GM23338 (cell line): Measurements from ENCODE around the gene DOCK1. TPM values are rescaled to one million over a fixed set of nuclear protein-coding genes. Genes with fewer than 3 reads are reported as not detected.

Source experiments
- ATAC-seq: fragments of 200-7000 bp; cut with Tn5 transposase; 3 replicates; pipeline ENCODE4 v1.9.1; 2020
- DNase-seq: peaks from one replicate; pipeline ENCODE4 v3.0.0-alpha.2; 2015; ENCODE audit warnings: low spot score
- H2AFZ ChIP-seq: fragments of 200-600 bp; sonication (generic); 2 replicates; pipeline ENCODE4 v1.8.0; 2016; ENCODE audit warnings: antibody characterized with exemption, mild to moderate bottlenecking, moderate library complexity
- H3F3A ChIP-seq: fragments of 200-600 bp; sonication (generic); replicated peaks from 2 replicates; pipeline ENCODE4 v1.8.0; 2017; ENCODE audit warnings: antibody characterized with exemption, mixed run types, low read depth
- H3K27ac ChIP-seq: fragments of 200-600 bp; sonication (generic); 2 replicates; pipeline ENCODE4 v1.6.1; 2016; ENCODE audit warnings: low read depth
- H3K27me3 ChIP-seq: fragments of 200-600 bp; sonication (generic); 2 replicates; pipeline ENCODE4 v1.8.0; 2016; ENCODE audit warnings: mild to moderate bottlenecking, mixed run types, moderate library complexity; ENCODE audit not compliant: insufficient read depth
- H3K36me3 ChIP-seq: fragments of 200-600 bp; sonication (generic); 2 replicates; pipeline ENCODE4 v1.8.0; 2016; ENCODE audit warnings: mild to moderate bottlenecking; ENCODE audit not compliant: insufficient read depth
- H3K4me1 ChIP-seq: fragments of 200-600 bp; sonication (generic); 2 replicates; pipeline ENCODE4 v1.8.0; 2016; ENCODE audit warnings: mild to moderate bottlenecking, moderate library complexity; ENCODE audit not compliant: insufficient read depth
- H3K4me2 ChIP-seq: fragments of 200-600 bp; sonication (generic); 2 replicates; pipeline ENCODE4 v1.7.1; 2017; ENCODE audit warnings: mixed run types
- H3K4me3 ChIP-seq: fragments of 200-600 bp; sonication (generic); 2 replicates; pipeline ENCODE4 v1.6.1; 2016; ENCODE audit warnings: mixed run types
- H3K79me2 ChIP-seq: fragments of 200-600 bp; sonication (generic); replicated peaks from 2 replicates; pipeline ENCODE4 v1.8.0; 2017; ENCODE audit warnings: mild to moderate bottlenecking; ENCODE audit not compliant: insufficient read depth
- H3K9me2 ChIP-seq: fragments of 200-600 bp; sonication (generic); 2 replicates; pipeline ENCODE4 v1.8.0; 2017; ENCODE audit not compliant: insufficient read depth
- H4K20me1 ChIP-seq: fragments of 200-600 bp; sonication (generic); replicated peaks from 2 replicates; pipeline ENCODE4 v1.8.0; 2017; ENCODE audit warnings: mild to moderate bottlenecking; ENCODE audit not compliant: insufficient read depth
- H3K27ac Mint-ChIP-seq: 2 replicates; pipeline ENCODE4 v1.8.0; 2020; ENCODE audit warnings: inconsistent platforms, mild to moderate bottlenecking, moderate library complexity, mixed read lengths
- H3K27me3 Mint-ChIP-seq: 3 replicates; pipeline ENCODE4 v1.8.0; 2022; ENCODE audit warnings: low read depth, mild to moderate bottlenecking, moderate library complexity, mixed read lengths, inconsistent platforms; ENCODE audit not compliant: insufficient read depth, poor library complexity
- H3K36me3 Mint-ChIP-seq: 3 replicates; pipeline ENCODE4 v1.8.0; 2021; ENCODE audit warnings: low read depth, mild to moderate bottlenecking, inconsistent platforms, moderate library complexity, mixed read lengths
- H3K4me1 Mint-ChIP-seq: 3 replicates; pipeline ENCODE4 v1.8.0; 2020; ENCODE audit warnings: mild to moderate bottlenecking, inconsistent platforms, mixed read lengths
- H3K4me3 Mint-ChIP-seq: 3 replicates; pipeline ENCODE4 v1.8.0; 2021; ENCODE audit warnings: moderate library complexity, mild to moderate bottlenecking, inconsistent platforms, mixed read lengths
- H3K9me3 Mint-ChIP-seq: 3 replicates; pipeline ENCODE4 v1.8.0; 2020; ENCODE audit warnings: moderate library complexity, mild to moderate bottlenecking, inconsistent platforms, mixed read lengths
- CREB1 ChIP-seq: fragments of 250-450 bp; sonication (Bioruptor Pico); IDR thresholded peaks from 2 replicates; pipeline ENCODE4 v1.5.0; 2020; ENCODE audit warnings: low read depth, mild to moderate bottlenecking, moderate library complexity
- ETS1 ChIP-seq: IDR thresholded peaks from 2 replicates; pipeline ENCODE4 v1.6.1; 2016; ENCODE audit warnings: antibody characterized with exemption
- EZH2 ChIP-seq: fragments of 200-600 bp; sonication (generic); IDR thresholded peaks from one replicate; pipeline ENCODE4 v1.8.0; 2017; ENCODE audit warnings: antibody characterized with exemption, mild to moderate bottlenecking, low read depth; ENCODE audit not compliant: unreplicated experiment
- EZH2phosphoT487 ChIP-seq: fragments of 200-600 bp; sonication (generic); IDR thresholded peaks from one replicate; pipeline ENCODE4 v1.8.1; 2018; ENCODE audit warnings: antibody characterized with exemption; ENCODE audit not compliant: unreplicated experiment
- JUNB ChIP-seq: IDR thresholded peaks from one replicate; pipeline ENCODE4 v1.6.1; 2016; ENCODE audit warnings: antibody characterized with exemption; ENCODE audit not compliant: unreplicated experiment
- NANOG ChIP-seq: IDR thresholded peaks from 2 replicates; pipeline ENCODE4 v1.6.1; 2016; ENCODE audit warnings: antibody characterized with exemption, borderline replicate concordance
- POLR2AphosphoS5 ChIP-seq: IDR thresholded peaks from 2 replicates; pipeline ENCODE4 v1.6.1; 2016; ENCODE audit warnings: antibody characterized with exemption, low read depth
- REST ChIP-seq: IDR thresholded peaks from one replicate; pipeline ENCODE4 v1.6.1; 2018; ENCODE audit warnings: antibody characterized with exemption; ENCODE audit not compliant: unreplicated experiment
- STAT1 ChIP-seq: IDR thresholded peaks from one replicate; pipeline ENCODE4 v1.6.1; 2016; ENCODE audit warnings: antibody characterized with exemption; ENCODE audit not compliant: unreplicated experiment
- ZNF114 ChIP-seq: fragments of 250-450 bp; sonication (Bioruptor Pico); IDR thresholded peaks from 2 replicates; pipeline ENCODE4 v1.5.0; 2020; ENCODE audit warnings: mild to moderate bottlenecking, moderate library complexity
- ZNF331 ChIP-seq: fragments of 250-450 bp; sonication (Bioruptor Pico); IDR thresholded peaks from 2 replicates; pipeline ENCODE4 v1.5.0; 2020; ENCODE audit warnings: low read depth, mild to moderate bottlenecking, moderate library complexity
- ZNF462 ChIP-seq: fragments of 250-450 bp; sonication (Bioruptor Pico); IDR thresholded peaks from 2 replicates; pipeline ENCODE4 v1.5.0; 2020; ENCODE audit warnings: mild to moderate bottlenecking, moderate library complexity
- polyA plus RNA-seq: library from polyadenylated mRNA; unstranded; fragments of >200 nt; fragmentation: Nextera tagmentation; extraction: Ambion mirVana; gene quantifications from 2 replicates; pipeline ENCODE4 v1.2.1, GENCODE V29; 2016
- total RNA-seq: library from RNA; depleted of rRNA; stranded (reverse); fragments of >200 nt; shearing (Covaris generic); gene quantifications from 2 replicates; pipeline ENCODE4 v1.2.3, GENCODE V29; 2014
- TF ChIP-seq, protein P1 (sequence below), 2 experiments: fragments of 200-600 bp in 1 of 2; sonication (generic) in 1 of 2; conservative IDR thresholded peaks; 2 replicates each; pipeline versions ENCODE4 v1.5.1 to v1.6.1; 2016 to 2017; ENCODE audit warnings: antibody characterized with exemption in 2 of 2, low read depth in 2 of 2, mild to moderate bottlenecking in 2 of 2, moderate library complexity in 1 of 2

DOCK1 gene
- total and polyA plus RNA-seq, 2 experiments from 2014 or later = 13.2 to 55.3 TPM

DNA sequence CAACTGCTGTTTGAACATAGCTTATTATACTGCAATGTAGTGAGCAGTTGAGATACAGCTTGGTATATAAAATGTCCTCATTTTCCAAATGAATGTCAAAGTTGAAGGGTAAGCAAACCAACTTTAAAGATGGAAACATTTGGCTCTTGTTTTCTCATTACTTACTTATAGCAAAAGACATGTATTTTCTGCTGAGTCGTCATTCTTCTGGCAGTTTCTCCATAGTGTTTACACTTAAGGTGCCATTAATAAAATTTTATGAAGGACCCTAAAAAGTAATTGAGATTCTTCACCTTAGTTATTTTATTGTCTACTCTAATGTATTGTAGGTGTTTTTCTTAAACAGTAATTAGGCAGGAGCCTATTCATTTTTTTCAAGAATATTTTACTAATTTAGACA lies 222.6 kb downstream of the DOCK1 start:
- Histone ChIP-seq H3K9me2 (no peaks in the 10 kb centered on the region), H3K27me3 (no peaks in the 10 kb centered on the region), H3F3A (no peaks in the 10 kb centered on the region), H4K20me1 (no peaks in the 10 kb centered on the region), H3K4me3 (no peak overlapping the region), H3K27ac (no peak overlapping the region), H3K4me2 (no peak overlapping the region), H3K79me2 (no peaks in the 10 kb centered on the region), H3K36me3 (no peaks in the 10 kb centered on the region; the same call in 1 of the 2 replicates), H2AFZ (no peak overlapping the region), H3K4me1 (no peaks in the 10 kb centered on the region)
- no peaks in the 10 kb centered on the region for H3K4me1 Mint-ChIP-seq
- DNase-seq = no peak
- no peaks in the 10 kb centered on the region for H3K27me3 Mint-ChIP-seq
- peaks cover 27% of the 10 kb centered on the region for H3K36me3 Mint-ChIP-seq
- TF ChIP-seq JUNB = no peak
- no peak for TF ChIP-seq CREB1 (CRISPR knock-in tag)
- TF ChIP-seq ZNF331 (CRISPR knock-in tag) = no peak
- no peak for TF ChIP-seq ZNF462 (CRISPR knock-in tag)
- no peak for TF ChIP-seq EZH2
- no peak for TF ChIP-seq ETS1
- no peak for TF ChIP-seq NANOG
- no peak for TF ChIP-seq EZH2phosphoT487
- no peak for TF ChIP-seq STAT1
- TF ChIP-seq POLR2AphosphoS5 = no peak
- TF ChIP-seq, protein P1, sequence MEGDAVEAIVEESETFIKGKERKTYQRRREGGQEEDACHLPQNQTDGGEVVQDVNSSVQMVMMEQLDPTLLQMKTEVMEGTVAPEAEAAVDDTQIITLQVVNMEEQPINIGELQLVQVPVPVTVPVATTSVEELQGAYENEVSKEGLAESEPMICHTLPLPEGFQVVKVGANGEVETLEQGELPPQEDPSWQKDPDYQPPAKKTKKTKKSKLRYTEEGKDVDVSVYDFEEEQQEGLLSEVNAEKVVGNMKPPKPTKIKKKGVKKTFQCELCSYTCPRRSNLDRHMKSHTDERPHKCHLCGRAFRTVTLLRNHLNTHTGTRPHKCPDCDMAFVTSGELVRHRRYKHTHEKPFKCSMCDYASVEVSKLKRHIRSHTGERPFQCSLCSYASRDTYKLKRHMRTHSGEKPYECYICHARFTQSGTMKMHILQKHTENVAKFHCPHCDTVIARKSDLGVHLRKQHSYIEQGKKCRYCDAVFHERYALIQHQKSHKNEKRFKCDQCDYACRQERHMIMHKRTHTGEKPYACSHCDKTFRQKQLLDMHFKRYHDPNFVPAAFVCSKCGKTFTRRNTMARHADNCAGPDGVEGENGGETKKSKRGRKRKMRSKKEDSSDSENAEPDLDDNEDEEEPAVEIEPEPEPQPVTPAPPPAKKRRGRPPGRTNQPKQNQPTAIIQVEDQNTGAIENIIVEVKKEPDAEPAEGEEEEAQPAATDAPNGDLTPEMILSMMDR (conservative IDR thresholded peaks at IDR 0.05; ENCODE audit: low read depth in 2 of 2) = no peak
- TF ChIP-seq REST = no peak
- no peak for TF ChIP-seq ZNF114 (CRISPR knock-in tag)
- H3K27ac Mint-ChIP-seq = no peak overlapping the region
- ATAC-seq = no peak
- H3K4me3 Mint-ChIP-seq = no peak overlapping the region
- H3K9me3 Mint-ChIP-seq = no peaks in the 10 kb centered on the region
